Nephron (organoid): ENCODE data around the gene GPR32.

ENCODE experiments used
- H3K27ac Mint-ChIP-seq, 3 experiments: 2 replicates each; pipeline ENCODE4 v1.8.0; 2020; ENCODE audit warnings: mixed read lengths in 3 of 3, mild to moderate bottlenecking in 2 of 3, moderate library complexity in 1 of 3
- H3K27me3 Mint-ChIP-seq: 2 replicates; pipeline ENCODE4 v1.8.0; 2021; ENCODE audit warnings: low read depth, mild to moderate bottlenecking, moderate library complexity, mixed read lengths
- H3K36me3 Mint-ChIP-seq: 2 replicates; pipeline ENCODE4 v1.8.0; 2020; ENCODE audit warnings: low read depth, mixed read lengths
- H3K4me1 Mint-ChIP-seq: 2 replicates; pipeline ENCODE4 v1.8.0; 2020; ENCODE audit warnings: mixed read lengths
- H3K4me3 Mint-ChIP-seq, 3 experiments: 2 replicates each; pipeline ENCODE4 v1.8.0; 2020; ENCODE audit warnings: mild to moderate bottlenecking in 3 of 3, mixed read lengths in 3 of 3, moderate library complexity in 2 of 3
- H3K9me3 Mint-ChIP-seq: 2 replicates; pipeline ENCODE4 v1.8.0; 2020; ENCODE audit warnings: mixed read lengths
- TF ChIP-seq, protein P1 (sequence below), 3 experiments: fragments of 200-600 bp; sonication (generic); IDR thresholded peaks; one replicate each; pipeline ENCODE4 v1.5.0; 2021; ENCODE audit warnings: antibody characterized with exemption in 3 of 3; ENCODE audit not compliant: unreplicated experiment in 3 of 3

GPR32 gene

DNA sequence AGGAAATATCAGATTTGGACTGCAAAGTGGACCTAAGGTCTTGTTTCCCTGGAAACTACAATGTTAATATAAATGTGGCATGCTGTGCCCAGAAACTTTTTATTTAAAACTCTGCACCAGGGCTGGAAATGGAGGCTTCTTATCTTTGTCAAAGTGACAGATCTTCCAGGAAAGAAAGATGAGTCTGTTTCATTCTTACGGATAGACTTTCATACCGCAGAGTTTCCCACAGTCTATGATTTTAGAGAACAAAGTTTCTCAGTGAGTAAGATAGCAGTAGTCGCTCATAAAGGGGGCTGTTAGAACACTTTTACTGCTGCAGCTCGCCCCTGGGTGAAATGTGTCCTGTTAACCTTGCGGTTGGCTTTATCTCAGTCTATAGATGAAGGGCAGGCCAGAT, 40.4 kb upstream of the GPR32 start:
- peaks cover 21% of the 10 kb centered on the region for H3K4me1 Mint-ChIP-seq
- no peak overlapping the region for H3K4me3 Mint-ChIP-seq
- peaks cover 11% of the 10 kb centered on the region for H3K27me3 Mint-ChIP-seq
- no peaks in the 10 kb centered on the region for H3K9me3 Mint-ChIP-seq
- no peaks in the 10 kb centered on the region for H3K36me3 Mint-ChIP-seq
- TF ChIP-seq, protein P1, sequence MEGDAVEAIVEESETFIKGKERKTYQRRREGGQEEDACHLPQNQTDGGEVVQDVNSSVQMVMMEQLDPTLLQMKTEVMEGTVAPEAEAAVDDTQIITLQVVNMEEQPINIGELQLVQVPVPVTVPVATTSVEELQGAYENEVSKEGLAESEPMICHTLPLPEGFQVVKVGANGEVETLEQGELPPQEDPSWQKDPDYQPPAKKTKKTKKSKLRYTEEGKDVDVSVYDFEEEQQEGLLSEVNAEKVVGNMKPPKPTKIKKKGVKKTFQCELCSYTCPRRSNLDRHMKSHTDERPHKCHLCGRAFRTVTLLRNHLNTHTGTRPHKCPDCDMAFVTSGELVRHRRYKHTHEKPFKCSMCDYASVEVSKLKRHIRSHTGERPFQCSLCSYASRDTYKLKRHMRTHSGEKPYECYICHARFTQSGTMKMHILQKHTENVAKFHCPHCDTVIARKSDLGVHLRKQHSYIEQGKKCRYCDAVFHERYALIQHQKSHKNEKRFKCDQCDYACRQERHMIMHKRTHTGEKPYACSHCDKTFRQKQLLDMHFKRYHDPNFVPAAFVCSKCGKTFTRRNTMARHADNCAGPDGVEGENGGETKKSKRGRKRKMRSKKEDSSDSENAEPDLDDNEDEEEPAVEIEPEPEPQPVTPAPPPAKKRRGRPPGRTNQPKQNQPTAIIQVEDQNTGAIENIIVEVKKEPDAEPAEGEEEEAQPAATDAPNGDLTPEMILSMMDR (IDR thresholded peaks at IDR 0.05; ENCODE audit: unreplicated experiment in 3 of 3), result no peak
- no peak overlapping the region for H3K27ac Mint-ChIP-seq

DNA sequence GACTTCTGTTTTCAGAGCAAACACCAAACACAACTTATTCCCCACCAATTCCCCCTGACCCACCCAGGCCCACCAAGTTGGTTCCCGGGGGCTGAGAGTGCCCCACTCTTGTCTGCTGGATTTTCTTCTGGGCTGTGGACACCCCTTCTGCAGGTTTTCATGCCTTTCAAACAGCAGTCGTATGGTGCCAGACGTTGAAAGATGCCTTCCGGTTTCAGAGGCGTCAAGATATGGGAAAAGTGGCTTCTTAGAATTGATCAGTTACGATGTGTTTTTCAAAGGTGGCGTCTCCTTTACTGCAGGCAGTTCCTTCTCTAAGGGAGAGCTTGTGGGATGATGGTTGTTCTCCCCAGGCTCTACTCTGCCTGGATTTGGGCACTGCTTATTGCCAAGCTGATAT, 34.4 kb upstream of the GPR32 start:
- TF ChIP-seq, protein P1 (IDR thresholded peaks at IDR 0.05; ENCODE audit: unreplicated experiment in 3 of 3), result no peak
- Mint-ChIP-seq H3K4me1 (no peaks in the 10 kb centered on the region), H3K27me3 (peaks cover 38% of the 10 kb centered on the region), H3K27ac (no peak overlapping the region), H3K9me3 (no peaks in the 10 kb centered on the region), H3K36me3 (no peaks in the 10 kb centered on the region), H3K4me3 (no peak overlapping the region)

DNA sequence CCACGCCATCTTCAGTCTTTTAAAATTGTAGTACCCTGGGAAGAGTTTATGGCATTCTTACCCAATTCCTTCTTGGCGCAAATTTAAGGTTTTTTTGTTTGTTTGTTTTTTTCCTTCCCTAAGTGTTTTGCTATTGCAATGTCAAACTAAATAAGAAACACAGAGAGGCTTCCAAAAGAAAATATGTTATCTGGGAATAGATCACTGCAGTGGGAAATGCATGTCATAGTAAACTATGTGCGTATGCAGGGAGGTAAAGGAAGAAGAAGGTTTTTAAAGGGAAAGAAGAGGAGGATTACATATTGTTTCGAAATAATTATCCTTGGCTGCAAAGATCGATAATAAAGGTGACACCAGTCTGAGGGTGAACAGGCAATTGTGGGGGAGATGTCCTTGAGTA, 33.9 kb upstream of the GPR32 start:
- no peaks in the 10 kb centered on the region for H3K9me3 Mint-ChIP-seq
- H3K36me3 Mint-ChIP-seq, result no peaks in the 10 kb centered on the region
- H3K27ac Mint-ChIP-seq, result no peak overlapping the region
- TF ChIP-seq, protein P1 (IDR thresholded peaks at IDR 0.05; ENCODE audit: unreplicated experiment in 3 of 3), result no peak
- no peaks in the 10 kb centered on the region for H3K4me1 Mint-ChIP-seq
- no peak overlapping the region for H3K4me3 Mint-ChIP-seq
- H3K27me3 Mint-ChIP-seq, result peaks cover 39% of the 10 kb centered on the region

DNA sequence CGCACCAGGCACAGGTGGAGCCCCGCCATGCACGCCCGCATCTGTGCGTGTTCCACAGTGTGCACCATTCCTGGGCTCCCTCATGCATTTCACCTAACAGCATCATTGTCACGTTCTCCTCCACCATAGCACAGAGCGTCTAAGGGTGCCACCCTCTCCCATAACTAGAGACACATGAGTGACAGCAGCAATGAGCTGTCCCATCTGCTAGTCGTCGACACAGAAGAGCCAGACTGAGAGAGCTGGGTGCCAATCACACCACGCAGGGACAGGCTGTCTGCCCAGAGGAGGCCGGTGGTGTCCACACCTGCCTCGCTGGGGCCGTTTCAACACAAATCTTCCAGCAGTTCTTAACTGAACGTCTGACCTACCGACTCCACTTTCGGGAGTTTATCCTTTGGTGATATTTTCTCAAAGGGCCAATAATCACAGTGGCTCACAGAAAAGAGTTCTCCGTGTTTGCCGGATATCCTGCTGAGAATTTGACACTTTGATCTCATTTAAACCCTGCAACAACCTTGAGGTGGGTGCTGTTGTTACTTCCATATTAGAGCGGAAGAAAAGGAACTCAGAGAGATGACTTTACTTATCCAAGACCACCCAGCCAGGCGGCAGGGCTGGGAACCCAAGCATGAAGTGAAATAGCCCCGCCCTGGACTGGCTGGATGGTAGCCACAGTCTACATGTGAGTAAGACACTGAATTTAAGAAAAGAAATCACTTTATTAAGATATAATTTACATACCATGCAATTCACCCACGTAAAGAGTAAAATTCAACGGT, 30.9 kb upstream of the GPR32 start:
- Mint-ChIP-seq H3K27ac (no peak overlapping the region), H3K27me3 (peaks cover 51% of the 10 kb centered on the region), H3K36me3 (no peaks in the 10 kb centered on the region), H3K9me3 (no peaks in the 10 kb centered on the region), H3K4me3 (no peak overlapping the region), H3K4me1 (no peaks in the 10 kb centered on the region)
- TF ChIP-seq, protein P1 (IDR thresholded peaks at IDR 0.05; ENCODE audit: unreplicated experiment in 3 of 3), result no peak

DNA sequence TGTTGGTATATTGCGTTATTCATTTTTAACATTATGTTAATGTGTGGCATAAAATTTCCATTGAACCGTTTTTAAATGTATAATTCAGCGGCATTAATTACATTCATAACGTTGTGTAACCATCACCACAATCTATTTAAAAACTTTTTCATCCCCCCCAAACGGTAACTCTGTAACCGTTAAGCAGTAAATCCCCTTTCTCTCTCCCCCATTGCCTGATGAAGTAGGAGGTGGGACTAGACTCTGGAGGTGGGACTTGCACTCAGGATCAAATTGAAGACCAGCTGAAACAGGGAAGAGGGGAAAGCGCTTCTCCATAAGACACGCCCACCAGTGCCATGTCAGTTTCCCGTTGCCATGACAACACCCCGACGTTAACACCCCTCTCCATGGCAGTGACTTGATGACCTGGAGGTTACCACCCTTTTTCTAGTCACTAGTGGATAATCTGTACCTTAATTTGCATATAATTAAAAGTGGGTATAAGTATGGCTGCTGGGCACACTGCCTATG, 30.3 kb upstream of the GPR32 start:
- Mint-ChIP-seq H3K27ac (no peak overlapping the region), H3K27me3 (peaks cover 51% of the 10 kb centered on the region), H3K9me3 (no peaks in the 10 kb centered on the region), H3K36me3 (no peaks in the 10 kb centered on the region), H3K4me1 (no peaks in the 10 kb centered on the region), H3K4me3 (no peak overlapping the region)
- TF ChIP-seq, protein P1 (IDR thresholded peaks at IDR 0.05; ENCODE audit: unreplicated experiment in 3 of 3), result no peak
